Middle frontal gyrus (tissue), 1 donor: ENCODE measurements around the gene BATF3.

Source experiments
- DNase-seq: peaks from one replicate; pipeline ENCODE4 v3.0.0-alpha.2; 2015; ENCODE audit warnings: low spot score; ENCODE audit errors: extremely low spot score

BATF3 gene

GRCh38 chr1:212703991-212704564, 4.4 kb upstream of the BATF3 start:
- no peak for DNase-seq

DNA sequence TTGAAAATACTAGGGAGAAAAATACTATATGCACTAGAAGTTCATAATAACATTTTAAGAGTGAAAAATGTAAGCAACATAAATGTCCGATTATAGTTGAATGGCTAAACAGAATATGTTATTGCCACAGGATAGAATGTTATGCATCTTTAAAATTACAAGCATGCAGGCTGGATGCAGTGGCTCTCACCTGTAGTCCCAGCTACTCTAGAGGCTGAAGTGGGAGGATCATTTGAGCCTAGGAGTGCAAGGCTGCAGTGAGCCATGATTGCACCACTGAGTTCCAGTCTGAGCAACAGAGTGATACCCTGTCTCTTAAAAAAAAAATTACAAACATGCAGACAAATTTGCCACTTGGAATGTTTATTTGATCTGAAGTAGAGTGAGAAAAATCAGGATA, 3.0 kb upstream of the BATF3 start:
- no peak for DNase-seq

- no peak for DNase-seq
These were observed 2.3 kb upstream of the BATF3 start for GRCh38 chr1:212701910-212702309.

DNA sequence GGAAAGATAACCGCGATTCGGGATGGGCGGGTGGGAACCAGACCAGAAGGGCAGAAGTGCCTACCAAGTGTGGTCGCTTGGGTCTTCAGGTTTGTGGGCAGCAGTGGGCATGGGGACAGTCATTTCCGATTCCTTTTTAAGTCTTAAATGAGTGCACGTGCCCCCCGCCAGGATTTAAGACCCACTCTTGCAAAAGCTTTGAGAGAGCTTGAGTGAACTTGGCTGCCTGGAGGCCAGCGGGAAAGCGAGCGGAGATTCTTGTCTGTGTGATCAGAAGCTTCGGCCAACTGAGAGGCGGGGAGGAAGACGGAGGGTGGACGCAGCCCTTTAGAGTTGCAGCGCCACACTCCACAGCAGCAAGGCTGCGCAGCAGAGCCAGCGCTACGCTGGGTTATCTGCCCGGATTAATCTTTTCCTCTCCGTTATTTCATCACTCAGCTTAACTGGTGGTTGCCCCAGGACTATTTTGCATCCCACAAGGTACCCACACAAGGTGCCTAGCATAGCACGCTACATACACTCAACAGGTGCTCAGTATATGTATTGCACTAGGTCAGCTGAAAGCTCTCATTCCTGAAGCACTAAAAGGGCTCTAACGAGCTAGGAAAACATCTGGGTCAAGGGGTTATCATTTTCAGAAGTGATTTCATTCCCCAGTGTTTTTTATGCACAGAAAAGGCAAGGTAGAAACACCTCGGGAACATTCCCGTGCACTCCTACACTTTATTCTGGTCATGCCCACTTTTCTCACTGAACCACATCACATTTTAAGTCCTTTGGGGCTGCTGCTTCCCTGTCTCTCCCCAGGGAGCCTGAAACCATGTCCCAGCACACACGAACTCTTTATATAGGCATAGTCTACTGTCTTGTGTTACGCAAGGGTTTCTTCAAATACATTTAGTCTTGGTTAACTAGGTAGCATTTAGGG, 1.5 kb upstream of the BATF3 start:
- no peak for DNase-seq

- DNase-seq = no peak
These were observed 717 bp upstream of the BATF3 start for GRCh38 chr1:212700223-212700891.

GRCh38 chr1:212699104-212699624, 476 bp downstream of the BATF3 start:
- no peak for DNase-seq

DNA sequence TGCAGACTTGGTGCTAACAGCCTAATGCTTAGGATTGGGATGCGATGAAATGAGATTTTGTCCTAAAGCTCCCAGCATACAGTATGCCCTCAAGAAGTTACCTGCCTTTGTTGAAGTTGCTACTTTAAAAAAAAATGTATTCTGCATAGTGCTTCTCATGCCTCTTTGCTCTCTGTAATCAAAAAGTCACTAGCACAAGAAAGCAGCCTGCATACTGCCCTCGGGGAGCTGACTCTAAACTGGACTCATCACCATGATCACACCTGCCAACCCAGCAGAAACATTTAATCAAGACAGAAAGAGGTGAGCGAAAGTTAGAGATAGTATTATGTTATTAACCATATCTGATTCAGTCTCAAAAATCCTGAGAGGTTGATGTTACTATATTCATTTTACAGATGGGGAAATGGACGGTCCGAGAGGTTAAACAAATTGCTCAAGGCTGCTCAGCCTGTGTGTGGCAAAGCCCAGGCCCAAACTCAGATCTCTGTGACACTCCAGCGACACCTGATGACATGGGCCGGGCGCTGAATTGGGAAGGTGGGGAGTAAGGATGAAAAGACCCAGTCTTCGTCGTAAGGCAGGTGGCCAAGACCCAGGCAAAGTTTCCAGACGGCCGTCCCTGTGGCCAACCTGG, 1.1 kb downstream of the BATF3 start:
- DNase-seq = no peak

GRCh38 chr1:212696721-212697331, 2.8 kb downstream of the BATF3 start:
- no peak for DNase-seq

DNA sequence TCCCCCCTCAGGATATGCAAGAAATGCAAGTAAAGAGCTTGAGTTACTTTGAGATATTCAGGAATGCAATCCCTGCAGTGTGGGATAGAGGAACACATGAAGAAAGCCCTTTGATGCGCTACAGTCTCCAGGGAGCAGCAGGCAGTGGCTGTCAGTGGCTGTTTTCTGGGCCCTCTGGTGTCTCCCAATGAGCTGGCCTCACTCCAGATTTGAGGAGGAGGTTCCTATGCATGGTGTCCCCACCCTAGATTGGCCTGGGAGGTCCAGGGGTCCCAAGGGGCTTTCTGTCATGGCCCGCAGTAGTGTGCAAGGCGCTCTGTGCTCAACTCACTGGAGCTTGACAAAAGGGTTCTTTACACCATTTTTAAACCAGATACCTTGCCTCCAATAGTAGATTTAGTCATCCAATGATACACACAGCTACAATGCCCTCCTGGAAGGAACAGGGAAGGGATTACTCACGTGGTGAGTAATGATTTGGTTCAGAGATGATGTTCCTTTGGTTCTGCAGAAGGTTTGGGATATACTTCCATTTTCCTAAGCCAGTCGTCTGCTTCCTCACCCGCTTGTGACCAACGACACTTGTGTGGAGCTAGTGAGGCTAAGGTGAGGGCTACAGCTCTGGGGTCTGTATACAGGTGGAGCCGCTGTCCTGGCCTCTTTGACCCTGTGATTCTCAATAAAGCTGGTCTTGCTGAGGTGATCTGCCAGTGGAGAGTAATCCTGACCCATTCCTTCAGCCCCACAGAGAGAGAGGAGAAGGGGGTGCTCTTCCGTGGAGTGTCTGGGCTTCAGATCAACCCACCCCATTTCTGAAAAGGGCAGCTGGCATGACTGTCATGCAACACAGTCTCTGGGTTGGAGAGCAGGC, 6.6 kb downstream of the BATF3 start:
- DNase-seq = no peak

DNA sequence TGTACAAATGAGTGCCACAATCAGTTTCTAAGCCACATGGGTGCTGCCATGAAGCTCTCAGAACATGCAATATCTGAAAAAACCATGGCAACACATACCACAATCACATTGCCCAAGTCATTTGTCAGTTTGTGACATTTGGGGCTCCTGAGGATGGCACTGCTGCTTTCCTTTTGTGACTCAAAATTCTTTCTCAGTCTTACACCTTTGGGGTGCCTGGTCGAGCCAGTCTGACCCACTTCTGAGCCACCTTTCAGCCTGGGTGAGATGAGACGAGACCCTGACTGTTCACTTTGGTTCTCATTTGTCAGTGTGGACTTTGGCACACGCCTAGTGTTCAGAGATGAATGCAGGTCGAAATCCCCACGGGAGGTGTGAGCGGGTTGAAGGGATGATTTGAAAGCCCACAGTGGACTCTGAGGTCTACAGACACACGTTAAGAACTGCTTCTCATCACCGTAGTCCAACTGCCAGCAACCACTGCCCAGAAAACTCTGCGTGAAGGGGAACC, 8.0 kb downstream of the BATF3 start:
- no peak for DNase-seq

- no peak for DNase-seq
These were observed 8.7 kb downstream of the BATF3 start for GRCh38 chr1:212690816-212691403.

- no peak for DNase-seq
These were observed 9.7 kb downstream of the BATF3 start for GRCh38 chr1:212689758-212690529.

GRCh38 chr1:212689196-212689725, 10.4 kb downstream of the BATF3 start:
- no peak for DNase-seq

- no peak for DNase-seq
These were observed 11.1 kb downstream of the BATF3 start for GRCh38 chr1:212688341-212689047.

DNA sequence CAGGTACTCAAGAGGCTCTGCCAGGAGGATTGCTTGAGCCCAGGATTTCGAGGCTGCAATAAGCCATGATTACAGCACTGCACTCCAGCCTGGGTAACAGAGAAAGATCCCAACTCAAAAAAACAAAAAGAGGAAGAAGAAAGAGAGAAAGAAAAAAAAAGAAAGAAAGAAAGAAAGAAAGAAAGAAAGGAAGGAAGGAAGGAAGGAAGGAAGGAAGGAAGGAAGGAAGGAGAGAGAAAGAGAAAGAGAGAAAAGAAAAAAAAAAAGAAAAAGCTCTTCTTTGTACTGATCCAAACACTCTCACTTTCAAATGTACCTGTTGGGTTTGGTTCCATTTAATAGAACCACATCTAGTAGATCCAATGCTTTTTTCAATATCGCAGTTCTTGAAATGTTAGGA, 11.8 kb downstream of the BATF3 start:
- no peak for DNase-seq

- no peak for DNase-seq
These were observed 13.0 kb downstream of the BATF3 start for GRCh38 chr1:212686591-212686990.

DNA sequence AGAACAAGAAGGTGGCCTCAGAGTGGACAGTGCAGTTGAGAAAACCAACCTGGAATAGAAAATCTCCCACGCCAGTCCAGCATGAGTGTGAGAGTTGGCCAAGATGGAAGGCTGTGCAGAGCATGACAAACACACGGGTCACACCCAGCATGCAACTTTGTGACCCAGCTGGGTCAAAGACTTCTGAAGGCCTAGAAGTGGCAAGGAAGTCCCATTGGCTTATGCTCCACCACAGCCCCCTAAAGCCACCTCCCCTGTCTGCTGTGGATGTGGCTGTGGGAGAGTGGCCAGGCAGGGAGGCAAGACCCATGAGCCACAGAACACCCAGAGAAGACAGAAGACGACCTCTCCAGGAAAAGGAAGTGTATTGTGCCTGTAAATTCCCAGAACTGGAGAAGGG, 13.6 kb downstream of the BATF3 start:
- DNase-seq = no peak

DNA sequence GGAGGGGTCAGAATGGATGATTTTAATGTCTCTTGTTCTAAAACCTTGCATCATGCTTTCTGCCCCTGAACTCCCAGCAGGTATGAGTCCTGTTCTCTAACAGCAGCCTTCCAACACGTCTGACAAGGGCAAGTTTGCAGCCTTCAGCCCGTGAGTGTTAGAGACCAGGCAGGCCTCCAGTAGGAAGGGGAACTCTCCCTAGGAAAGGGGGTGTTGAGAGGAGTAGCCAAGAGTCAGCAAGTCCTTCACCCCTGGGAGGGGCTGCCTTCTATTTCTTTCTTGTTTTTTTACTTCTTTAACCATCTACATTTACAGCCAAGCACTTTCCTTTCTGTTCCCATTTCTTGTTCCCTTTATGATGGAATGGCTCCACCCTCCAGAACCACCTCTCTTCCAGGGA, 14.2 kb downstream of the BATF3 start:
- no peak for DNase-seq
